Karpas-422 (cell line): Measurements from ENCODE around the gene KANSL1. TPM values are rescaled to one million over a fixed set of nuclear protein-coding genes. Genes with fewer than 3 reads are reported as not detected.

Experiments
- DNase-seq: peaks from one replicate; pipeline ENCODE4 v3.0.0-alpha.2; 2015
- H2AFZ ChIP-seq: fragments of 200-600 bp; sonication (generic); 2 replicates; pipeline ENCODE4 v1.6.1; 2014; ENCODE audit warnings: antibody characterized with exemption, low read length, mixed read lengths
- H3K27ac ChIP-seq: fragments of 200-600 bp; sonication (generic); 2 replicates; pipeline ENCODE4 v1.5.1; 2014; ENCODE audit warnings: mild to moderate bottlenecking, low read length, moderate library complexity
- H3K27me3 ChIP-seq: fragments of 200-600 bp; sonication (generic); 2 replicates; pipeline ENCODE4 v1.6.1; 2014; ENCODE audit warnings: low read length, mixed read lengths
- H3K36me3 ChIP-seq: fragments of 200-600 bp; sonication (generic); 2 replicates; pipeline ENCODE4 v1.6.1; 2014; ENCODE audit warnings: low read length, mixed read lengths; ENCODE audit not compliant: insufficient read depth
- H3K4me1 ChIP-seq: fragments of 200-600 bp; sonication (generic); 2 replicates; pipeline ENCODE4 v1.6.1; 2014; ENCODE audit warnings: mild to moderate bottlenecking, low read length, mixed read lengths
- H3K4me2 ChIP-seq: fragments of 200-600 bp; sonication (generic); 2 replicates; pipeline ENCODE4 v1.6.1; 2014; ENCODE audit warnings: low read length, low read depth, mild to moderate bottlenecking; ENCODE audit not compliant: poor library complexity, severe bottlenecking
- H3K4me3 ChIP-seq: fragments of 200-600 bp; sonication (generic); 2 replicates; pipeline ENCODE4 v1.5.1; 2014; ENCODE audit warnings: mild to moderate bottlenecking, antibody characterized with exemption, low read length, mixed read lengths
- H3K79me2 ChIP-seq: fragments of 200-600 bp; sonication (generic); 2 replicates; pipeline ENCODE4 v1.6.1; 2014; ENCODE audit warnings: mild to moderate bottlenecking, low read length, mixed read lengths
- H3K9ac ChIP-seq: fragments of 200-600 bp; sonication (generic); 2 replicates; pipeline ENCODE4 v1.6.0; 2014; ENCODE audit warnings: low read length
- H3K9me2 ChIP-seq: fragments of 200-600 bp; sonication (generic), shearing (Covaris generic); replicated peaks from 2 replicates; pipeline ENCODE4 v1.6.0; 2014; ENCODE audit warnings: mild to moderate bottlenecking, low read length, moderate library complexity; ENCODE audit not compliant: insufficient read depth
- H3K9me3 ChIP-seq: fragments of 300-700, 200-600 bp; sonication (generic); 2 replicates; pipeline ENCODE4 v1.6.1; 2014; ENCODE audit warnings: low read length, mixed read lengths
- H4K20me1 ChIP-seq: fragments of 200-600 bp; sonication (generic); 2 replicates; pipeline ENCODE4 v1.6.1; 2014; ENCODE audit warnings: mild to moderate bottlenecking, antibody characterized with exemption, low read length, low read depth; ENCODE audit not compliant: insufficient read depth
- total RNA-seq: library from RNA; depleted of rRNA; stranded (reverse); fragments of >200 nt; shearing (Covaris generic); gene quantifications from 2 replicates; pipeline ENCODE4 v1.2.3, GENCODE V29; 2014; ENCODE audit warnings: low replicate concordance

The KANSL1 gene
- total RNA-seq, 1 experiment from 2014 or later: 127 TPM

GRCh38 chr17:46081018-46081320 is 112.3 kb downstream of the KANSL1 start:
- H2AFZ ChIP-seq: no peak overlapping the region
- H4K20me1 ChIP-seq: 0 out of 2 replicates have a peak, but pooled peaks cover 5% of the 10 kb centered on the region
- H3K79me2 ChIP-seq: peaks cover 99% of the 10 kb centered on the region
- H3K9me3 ChIP-seq: no peaks in the 10 kb centered on the region
- no peaks in the 10 kb centered on the region for H3K27me3 ChIP-seq
- H3K4me3 ChIP-seq: no peak overlapping the region
- H3K36me3 ChIP-seq: no peaks in the 10 kb centered on the region; the same call in 1 of the 2 replicates
- H3K4me2 ChIP-seq: no peak overlapping the region
- H3K4me1 ChIP-seq: peaks cover 14% of the 10 kb centered on the region; the same call in 1 of the 2 replicates
- DNase-seq: no peak
- H3K9me2 ChIP-seq: no peaks in the 10 kb centered on the region
- no peak overlapping the region for H3K9ac ChIP-seq
- H3K27ac ChIP-seq: no peak overlapping the region

- DNase-seq: no peak
- Histone ChIP-seq H3K4me1 (peaks cover 14% of the 10 kb centered on the region; the same call in 1 of the 2 replicates), H4K20me1 (0 out of 2 replicates have a peak, but pooled peaks cover 5% of the 10 kb centered on the region), H3K9me2 (no peaks in the 10 kb centered on the region), H3K9ac (no peak overlapping the region), H2AFZ (no peak overlapping the region), H3K9me3 (no peaks in the 10 kb centered on the region), H3K27me3 (no peaks in the 10 kb centered on the region), H3K4me3 (no peak overlapping the region), H3K4me2 (no peak overlapping the region), H3K79me2 (peaks cover 99% of the 10 kb centered on the region), H3K36me3 (no peaks in the 10 kb centered on the region; the same call in 1 of the 2 replicates), H3K27ac (no peak overlapping the region)
Observed at GRCh38 chr17:46080118-46081017, 112.9 kb downstream of the KANSL1 start.

GRCh38 chr17:46078675-46079074 is 114.6 kb downstream of the KANSL1 start:
- H3K9me3 ChIP-seq: no peaks in the 10 kb centered on the region
- peaks cover 99% of the 10 kb centered on the region for H3K79me2 ChIP-seq
- 0 out of 2 replicates have a peak, but pooled peaks cover 5% of the 10 kb centered on the region for H4K20me1 ChIP-seq

GRCh38 chr17:46074540-46074939 is 118.7 kb downstream of the KANSL1 start:
- H3K4me1 ChIP-seq: peaks cover 31% of the 10 kb centered on the region
- H3K27me3 ChIP-seq: no peaks in the 10 kb centered on the region
- H3K9me3 ChIP-seq: no peaks in the 10 kb centered on the region
- H3K4me3 ChIP-seq: no peak overlapping the region
- H3K4me2 ChIP-seq: no peak overlapping the region
- DNase-seq: no peak
- no peak overlapping the region for H3K27ac ChIP-seq
- H4K20me1 ChIP-seq: no peaks in the 10 kb centered on the region
- H3K9me2 ChIP-seq: no peaks in the 10 kb centered on the region
- no peak overlapping the region for H3K9ac ChIP-seq
- H3K79me2 ChIP-seq: peaks cover 98% of the 10 kb centered on the region
- no peaks in the 10 kb centered on the region; the same call in 1 of the 2 replicates for H3K36me3 ChIP-seq
- no peak overlapping the region for H2AFZ ChIP-seq

More at GRCh38 chr17:46078675-46079074, 114.6 kb downstream of the KANSL1 start:
- Histone ChIP-seq H3K36me3 (no peaks in the 10 kb centered on the region; the same call in 1 of the 2 replicates), H2AFZ (no peak overlapping the region), H3K27ac (0 out of 2 replicates have a peak overlapping the region, but pooled peaks have one; percentile 14), H3K9me2 (no peaks in the 10 kb centered on the region), H3K4me3 (no peak overlapping the region), H3K4me1 (peaks cover 16% of the 10 kb centered on the region), H3K4me2 (no peak overlapping the region), H3K27me3 (no peaks in the 10 kb centered on the region), H3K9ac (no peak overlapping the region)
- no peak for DNase-seq

GRCh38 chr17:46072998-46073397 is 120.2 kb downstream of the KANSL1 start:
- no peak overlapping the region for H3K4me2 ChIP-seq
- H3K4me3 ChIP-seq: no peak overlapping the region
- no peaks in the 10 kb centered on the region for H3K9me3 ChIP-seq
- no peak overlapping the region for H3K27ac ChIP-seq
- H3K9me2 ChIP-seq: no peaks in the 10 kb centered on the region
- no peaks in the 10 kb centered on the region for H4K20me1 ChIP-seq
- H3K9ac ChIP-seq: no peak overlapping the region
- no peak overlapping the region for H2AFZ ChIP-seq
- peaks cover 31% of the 10 kb centered on the region for H3K4me1 ChIP-seq
- peaks cover 98% of the 10 kb centered on the region for H3K79me2 ChIP-seq
- H3K36me3 ChIP-seq: peaks cover under 1% of the 10 kb centered on the region; the same call in 1 of the 2 replicates
- no peak for DNase-seq
- H3K27me3 ChIP-seq: no peaks in the 10 kb centered on the region

- Histone ChIP-seq H3K27me3 (no peaks in the 10 kb centered on the region), H4K20me1 (no peaks in the 10 kb centered on the region), H3K36me3 (peaks cover 13% of the 10 kb centered on the region; the same call in 1 of the 2 replicates), H3K4me1 (peaks cover 31% of the 10 kb centered on the region), H3K9me3 (no peaks in the 10 kb centered on the region), H3K4me2 (no peak overlapping the region), H3K9ac (no peak overlapping the region), H2AFZ (no peak overlapping the region), H3K27ac (no peak overlapping the region), H3K79me2 (peaks cover 98% of the 10 kb centered on the region), H3K9me2 (no peaks in the 10 kb centered on the region), H3K4me3 (no peak overlapping the region)
- DNase-seq: no peak
Observed at GRCh38 chr17:46071796-46072195, 121.4 kb downstream of the KANSL1 start.

GRCh38 chr17:46064460-46064859 is 128.8 kb downstream of the KANSL1 start:
- H3K36me3 ChIP-seq: peaks cover 38% of the 10 kb centered on the region; the same call in 1 of the 2 replicates
- no peak overlapping the region for H3K27ac ChIP-seq
- H3K27me3 ChIP-seq: no peaks in the 10 kb centered on the region
- peaks cover 89% of the 10 kb centered on the region for H3K79me2 ChIP-seq
- H3K4me3 ChIP-seq: no peak overlapping the region
- no peak overlapping the region for H2AFZ ChIP-seq
- no peaks in the 10 kb centered on the region for H3K9me3 ChIP-seq
- no peak for DNase-seq
- no peaks in the 10 kb centered on the region for H4K20me1 ChIP-seq
- H3K4me2 ChIP-seq: no peak overlapping the region
- H3K4me1 ChIP-seq: 0 out of 2 replicates have a peak, but pooled peaks cover 3% of the 10 kb centered on the region
- no peak overlapping the region for H3K9ac ChIP-seq
- no peaks in the 10 kb centered on the region for H3K9me2 ChIP-seq

GRCh38 chr17:46063241-46063640 is 130.0 kb downstream of the KANSL1 start:
- no peak for DNase-seq
- Histone ChIP-seq H3K4me2 (no peak overlapping the region), H3K9me2 (no peaks in the 10 kb centered on the region), H3K4me1 (0 out of 2 replicates have a peak, but pooled peaks cover 3% of the 10 kb centered on the region), H4K20me1 (no peaks in the 10 kb centered on the region), H3K79me2 (peaks cover 86% of the 10 kb centered on the region), H3K36me3 (peaks cover 39% of the 10 kb centered on the region; the same call in 1 of the 2 replicates), H3K27me3 (no peaks in the 10 kb centered on the region), H2AFZ (no peak overlapping the region), H3K9ac (no peak overlapping the region), H3K27ac (no peak overlapping the region), H3K9me3 (no peaks in the 10 kb centered on the region), H3K4me3 (no peak overlapping the region)
